ENCODE data around the gene TRAK2.

Gene TRAK2

DNA sequence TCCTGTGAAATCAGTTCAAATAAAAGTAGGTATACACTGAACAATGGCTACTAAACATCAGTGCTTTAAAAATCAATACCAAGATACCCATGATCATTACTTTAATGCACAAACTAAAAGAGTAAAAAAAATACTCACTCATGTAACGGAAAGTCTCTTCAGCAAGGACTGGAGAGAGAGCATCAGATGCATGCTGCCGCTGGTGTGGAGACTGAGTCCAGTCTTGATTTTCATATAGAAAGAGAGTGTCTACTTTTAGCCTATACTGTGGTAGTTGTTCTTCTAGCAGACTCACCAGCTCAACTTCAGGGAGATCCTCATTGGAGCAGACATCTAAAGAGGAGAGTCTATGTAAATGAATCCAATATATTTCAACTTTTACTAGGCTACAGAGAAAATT is 44.0 kb downstream of the TRAK2 start:
- H3K4me3 ChIP-seq (replicated peaks; ENCODE audit: low read depth, low read length), result no peak overlapping the region
- DNase-seq (ENCODE audit: extremely low read depth, insufficient read length), result no peak
- no peaks in the 10 kb centered on the region for H3K36me3 ChIP-seq (ENCODE audit: control insufficient read depth, insufficient read depth, low read length)
- no peaks in the 10 kb centered on the region for H3K27me3 ChIP-seq (replicated peaks; ENCODE audit: control insufficient read depth, insufficient read depth, low read length)
- TF ChIP-seq, protein P1, sequence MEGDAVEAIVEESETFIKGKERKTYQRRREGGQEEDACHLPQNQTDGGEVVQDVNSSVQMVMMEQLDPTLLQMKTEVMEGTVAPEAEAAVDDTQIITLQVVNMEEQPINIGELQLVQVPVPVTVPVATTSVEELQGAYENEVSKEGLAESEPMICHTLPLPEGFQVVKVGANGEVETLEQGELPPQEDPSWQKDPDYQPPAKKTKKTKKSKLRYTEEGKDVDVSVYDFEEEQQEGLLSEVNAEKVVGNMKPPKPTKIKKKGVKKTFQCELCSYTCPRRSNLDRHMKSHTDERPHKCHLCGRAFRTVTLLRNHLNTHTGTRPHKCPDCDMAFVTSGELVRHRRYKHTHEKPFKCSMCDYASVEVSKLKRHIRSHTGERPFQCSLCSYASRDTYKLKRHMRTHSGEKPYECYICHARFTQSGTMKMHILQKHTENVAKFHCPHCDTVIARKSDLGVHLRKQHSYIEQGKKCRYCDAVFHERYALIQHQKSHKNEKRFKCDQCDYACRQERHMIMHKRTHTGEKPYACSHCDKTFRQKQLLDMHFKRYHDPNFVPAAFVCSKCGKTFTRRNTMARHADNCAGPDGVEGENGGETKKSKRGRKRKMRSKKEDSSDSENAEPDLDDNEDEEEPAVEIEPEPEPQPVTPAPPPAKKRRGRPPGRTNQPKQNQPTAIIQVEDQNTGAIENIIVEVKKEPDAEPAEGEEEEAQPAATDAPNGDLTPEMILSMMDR (IDR thresholded peaks at IDR 0.05; ENCODE audit: insufficient read depth, low read length, poor library complexity, severe bottlenecking), result no peak

DNA sequence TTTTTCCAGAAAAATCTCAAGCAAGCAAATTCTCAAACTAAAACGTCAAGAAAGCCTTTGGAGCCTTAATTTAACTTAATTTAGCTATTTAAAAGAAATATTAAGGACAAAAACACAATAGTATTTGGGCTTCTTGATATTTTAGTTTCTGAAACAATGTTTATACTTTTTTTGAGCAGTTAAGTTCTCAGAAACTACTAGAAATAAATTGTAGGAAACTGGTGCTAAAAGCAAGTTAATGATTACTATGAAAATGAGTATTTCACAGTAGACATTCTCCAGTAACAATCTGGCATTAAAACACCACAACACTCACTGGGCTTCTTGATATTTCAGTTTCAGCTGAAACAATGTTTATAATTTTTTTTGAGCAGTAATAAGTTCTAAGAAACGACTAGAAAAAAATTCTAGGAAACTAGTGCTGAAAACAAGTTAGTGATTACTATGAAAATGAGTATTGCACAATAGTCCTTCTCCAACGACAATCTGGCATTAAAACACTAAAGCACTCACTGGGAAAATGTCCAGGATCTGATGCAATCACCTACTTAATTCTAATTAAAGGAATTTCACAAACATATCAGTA is 45.1 kb downstream of the TRAK2 start:
- H3K4me3 ChIP-seq (replicated peaks; ENCODE audit: low read depth, low read length), result no peak overlapping the region
- no peaks in the 10 kb centered on the region for H3K27me3 ChIP-seq (replicated peaks; ENCODE audit: control insufficient read depth, insufficient read depth, low read length)
- TF ChIP-seq, protein P1 (IDR thresholded peaks at IDR 0.05; ENCODE audit: insufficient read depth, low read length, poor library complexity, severe bottlenecking), result no peak
- no peak for DNase-seq (ENCODE audit: extremely low read depth, insufficient read length)
- H3K36me3 ChIP-seq (ENCODE audit: control insufficient read depth, insufficient read depth, low read length), result no peaks in the 10 kb centered on the region

DNA sequence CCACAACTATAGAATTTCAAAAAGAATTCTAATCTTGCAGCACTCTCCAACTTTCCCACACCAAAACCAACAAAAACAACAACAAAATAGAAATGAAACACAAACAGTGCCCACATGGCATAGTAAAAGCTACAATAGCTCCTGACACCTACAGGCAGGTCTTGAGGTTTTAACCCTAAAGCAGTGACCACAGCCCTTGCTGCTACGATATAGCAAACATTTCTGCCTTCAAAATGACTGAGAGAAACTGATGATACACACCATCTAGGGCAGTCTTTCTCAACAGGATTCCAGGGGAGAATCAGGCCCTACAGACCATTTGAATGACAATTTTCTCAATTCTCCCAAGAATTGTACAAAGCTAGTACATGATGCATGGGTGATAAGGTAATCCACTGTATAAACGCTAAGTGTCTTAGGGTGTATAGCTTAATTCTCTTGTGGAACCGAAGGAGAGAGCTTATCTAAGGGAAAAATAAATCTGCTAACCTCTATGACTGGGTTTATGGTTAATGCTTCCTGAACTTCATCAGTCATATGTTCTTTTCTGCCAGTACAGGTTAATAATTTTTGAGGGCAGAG is 46.5 kb downstream of the TRAK2 start:
- no peak for DNase-seq (ENCODE audit: extremely low read depth, insufficient read length)
- Histone ChIP-seq H3K4me3 (replicated peaks; ENCODE audit: low read depth, low read length) (no peak overlapping the region), H3K27me3 (replicated peaks; ENCODE audit: control insufficient read depth, insufficient read depth, low read length) (no peaks in the 10 kb centered on the region), H3K36me3 (ENCODE audit: control insufficient read depth, insufficient read depth, low read length) (no peaks in the 10 kb centered on the region)
- TF ChIP-seq, protein P1 (IDR thresholded peaks at IDR 0.05; ENCODE audit: insufficient read depth, low read length, poor library complexity, severe bottlenecking), result no peak

- H3K4me3 ChIP-seq (replicated peaks; ENCODE audit: low read depth, low read length), result no peak overlapping the region
- no peaks in the 10 kb centered on the region for H3K27me3 ChIP-seq (replicated peaks; ENCODE audit: control insufficient read depth, insufficient read depth, low read length)
- H3K36me3 ChIP-seq (ENCODE audit: control insufficient read depth, insufficient read depth, low read length), result no peaks in the 10 kb centered on the region
- DNase-seq (ENCODE audit: extremely low read depth, insufficient read length), result no peak
- TF ChIP-seq, protein P1 (IDR thresholded peaks at IDR 0.05; ENCODE audit: insufficient read depth, low read length, poor library complexity, severe bottlenecking), result no peak
These were observed 47.4 kb downstream of the TRAK2 start for GRCh38 chr2:201403880-201404279.

GRCh38 chr2:201402651-201403562 is 48.4 kb downstream of the TRAK2 start:
- H3K27me3 ChIP-seq (replicated peaks; ENCODE audit: control insufficient read depth, insufficient read depth, low read length), result no peaks in the 10 kb centered on the region
- H3K36me3 ChIP-seq (ENCODE audit: control insufficient read depth, insufficient read depth, low read length), result peaks cover 2% of the 10 kb centered on the region
- no peak overlapping the region for H3K4me3 ChIP-seq (replicated peaks; ENCODE audit: low read depth, low read length)
- TF ChIP-seq, protein P1 (IDR thresholded peaks at IDR 0.05; ENCODE audit: insufficient read depth, low read length, poor library complexity, severe bottlenecking), result no peak
- no peak for DNase-seq (ENCODE audit: extremely low read depth, insufficient read length)

Measured in GM06990 (cell line).